GM21529 (cell line): ENCODE measurements around the gene MFF.

Source experiments
- ATAC-seq: cut with Tn5 transposase; IDR thresholded peaks from one replicate; pipeline ENCODE4 v1.9.1; 2021; ENCODE audit not compliant: unreplicated experiment

The MFF gene

GRCh38 chr2:227324995-227325838 is at the start of gene MFF:
TSS of gene MFF (plus strand) at chr2:227325251. CDS start at chr2:227330666, 5,415 bp downstream.
- peak; percentile 96 for ATAC-seq

- no peak for ATAC-seq
These were observed 44.2 kb upstream of the MFF start for GRCh38 chr2:227280895-227281294.

GRCh38 chr2:227285741-227286236 is 39.3 kb upstream of the MFF start:
- ATAC-seq, result no peak

GRCh38 chr2:227287771-227288170 is 37.3 kb upstream of the MFF start:
- ATAC-seq, result no peak

- no peak for ATAC-seq
These were observed 32.7 kb upstream of the MFF start for GRCh38 chr2:227292314-227292713.

- ATAC-seq, result no peak
These were observed 31.5 kb upstream of the MFF start for GRCh38 chr2:227293531-227293930.

GRCh38 chr2:227295806-227296205 is 29.2 kb upstream of the MFF start:
- no peak for ATAC-seq

GRCh38 chr2:227296671-227297405 is 28.2 kb upstream of the MFF start:
- no peak for ATAC-seq

GRCh38 chr2:227301523-227301922 is 23.5 kb upstream of the MFF start:
- no peak for ATAC-seq

- ATAC-seq, result peak; percentile 89
These were observed 16.3 kb upstream of the MFF start for GRCh38 chr2:227308784-227309183.

GRCh38 chr2:227310756-227311110 is 14.3 kb upstream of the MFF start:
- ATAC-seq, result no peak

- no peak for ATAC-seq
These were observed 13.1 kb upstream of the MFF start for GRCh38 chr2:227311861-227312506.

- no peak for ATAC-seq
These were observed 12.5 kb upstream of the MFF start for GRCh38 chr2:227312579-227312978.

GRCh38 chr2:227313310-227313709 is 11.7 kb upstream of the MFF start:
- ATAC-seq, result no peak

GRCh38 chr2:227317834-227318233 is 7.2 kb upstream of the MFF start:
- no peak for ATAC-seq

GRCh38 chr2:227320305-227321094 is 4.6 kb upstream of the MFF start:
- no peak for ATAC-seq

- ATAC-seq, result no peak
These were observed 2.4 kb upstream of the MFF start for GRCh38 chr2:227322530-227323205.

GRCh38 chr2:227323818-227324217 is 1.2 kb upstream of the MFF start:
- no peak for ATAC-seq

GRCh38 chr2:227324642-227324994 is 433 bp upstream of the MFF start:
- no peak for ATAC-seq

GRCh38 chr2:227325839-227326195 is 766 bp downstream of the MFF start:
- ATAC-seq, result peak; percentile 9
